Measurements from ENCODE around the gene NRL. TPM values are rescaled to one million over a fixed set of nuclear protein-coding genes. Genes with fewer than 3 reads are reported as not detected.

NRL gene
- total and polyA plus RNA-seq, 2 donors (not counting 1 experiment from before 2014, with no cell fraction given): 0.45 to 0.99 TPM

DNA sequence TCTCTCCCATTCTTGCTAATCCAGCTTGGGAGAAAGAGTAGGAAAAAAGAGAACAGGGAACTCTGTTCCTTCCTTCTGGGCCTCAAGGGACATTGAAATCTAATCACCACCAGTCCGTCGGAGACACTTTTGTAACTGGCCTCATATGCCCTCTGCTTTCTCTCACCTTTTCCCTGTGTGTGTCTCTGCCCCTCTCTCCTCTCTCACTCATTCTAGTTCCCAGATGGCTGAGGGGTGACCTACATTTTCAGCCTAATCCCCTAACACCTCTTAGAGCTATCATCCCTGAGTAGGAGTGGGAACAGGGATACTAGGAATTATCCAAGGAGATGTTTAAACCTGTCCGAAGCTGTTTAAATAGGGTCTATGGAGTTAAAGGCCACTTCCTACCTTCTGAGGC is 29.5 kb downstream of the NRL start:
- DNase-seq (ENCODE audit: low read depth in 2 of 2): no peak
- no peak overlapping the region for H2AFZ ChIP-seq (ENCODE audit: low read length)
- peaks cover 3% of the 10 kb centered on the region for H3K4me1 ChIP-seq (ENCODE audit: control insufficient read depth, extremely low read depth, insufficient read depth, low read length)
- no peak overlapping the region for H3K4me3 ChIP-seq (replicated peaks in 1 of 4; ENCODE audit: control extremely low read depth in 1 of 4, insufficient read depth in 1 of 4, low read depth in 3 of 4, low read length in 4 of 4)
- no peak overlapping the region for H3K4me2 ChIP-seq (ENCODE audit: extremely low read depth, insufficient read depth, low read length)
- no peaks in the 10 kb centered on the region for H3K9me3 ChIP-seq (ENCODE audit: control insufficient read depth, insufficient read depth, low read depth, low read length)
- TF ChIP-seq EZH2 (IDR thresholded peaks at IDR 0.05; ENCODE audit: low read length, missing control alignments): no peak
- TF ChIP-seq, protein P1, sequence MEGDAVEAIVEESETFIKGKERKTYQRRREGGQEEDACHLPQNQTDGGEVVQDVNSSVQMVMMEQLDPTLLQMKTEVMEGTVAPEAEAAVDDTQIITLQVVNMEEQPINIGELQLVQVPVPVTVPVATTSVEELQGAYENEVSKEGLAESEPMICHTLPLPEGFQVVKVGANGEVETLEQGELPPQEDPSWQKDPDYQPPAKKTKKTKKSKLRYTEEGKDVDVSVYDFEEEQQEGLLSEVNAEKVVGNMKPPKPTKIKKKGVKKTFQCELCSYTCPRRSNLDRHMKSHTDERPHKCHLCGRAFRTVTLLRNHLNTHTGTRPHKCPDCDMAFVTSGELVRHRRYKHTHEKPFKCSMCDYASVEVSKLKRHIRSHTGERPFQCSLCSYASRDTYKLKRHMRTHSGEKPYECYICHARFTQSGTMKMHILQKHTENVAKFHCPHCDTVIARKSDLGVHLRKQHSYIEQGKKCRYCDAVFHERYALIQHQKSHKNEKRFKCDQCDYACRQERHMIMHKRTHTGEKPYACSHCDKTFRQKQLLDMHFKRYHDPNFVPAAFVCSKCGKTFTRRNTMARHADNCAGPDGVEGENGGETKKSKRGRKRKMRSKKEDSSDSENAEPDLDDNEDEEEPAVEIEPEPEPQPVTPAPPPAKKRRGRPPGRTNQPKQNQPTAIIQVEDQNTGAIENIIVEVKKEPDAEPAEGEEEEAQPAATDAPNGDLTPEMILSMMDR (conservative IDR thresholded peaks at IDR 0.05 in 1 of 2, IDR thresholded peaks at IDR 0.05 in 1 of 2; ENCODE audit: low read depth in 1 of 2, low read length in 2 of 2): no peak
- no peak overlapping the region for H3K27ac ChIP-seq (ENCODE audit: insufficient read depth, low read length)
- no peaks in the 10 kb centered on the region for H3K36me3 ChIP-seq (ENCODE audit: control insufficient read depth, insufficient read depth, low read length)
- no peak overlapping the region for H3K9ac ChIP-seq (ENCODE audit: insufficient read depth, low read length)
- H4K20me1 ChIP-seq (ENCODE audit: control insufficient read depth, extremely low read depth, insufficient read depth, low read length): no peaks in the 10 kb centered on the region
- no peaks in the 10 kb centered on the region for H3K79me2 ChIP-seq (ENCODE audit: control insufficient read depth, insufficient read depth, low read length)
- H3K27me3 ChIP-seq (ENCODE audit: control insufficient read depth, insufficient read depth, low read length): peaks cover 22% of the 10 kb centered on the region

DNA sequence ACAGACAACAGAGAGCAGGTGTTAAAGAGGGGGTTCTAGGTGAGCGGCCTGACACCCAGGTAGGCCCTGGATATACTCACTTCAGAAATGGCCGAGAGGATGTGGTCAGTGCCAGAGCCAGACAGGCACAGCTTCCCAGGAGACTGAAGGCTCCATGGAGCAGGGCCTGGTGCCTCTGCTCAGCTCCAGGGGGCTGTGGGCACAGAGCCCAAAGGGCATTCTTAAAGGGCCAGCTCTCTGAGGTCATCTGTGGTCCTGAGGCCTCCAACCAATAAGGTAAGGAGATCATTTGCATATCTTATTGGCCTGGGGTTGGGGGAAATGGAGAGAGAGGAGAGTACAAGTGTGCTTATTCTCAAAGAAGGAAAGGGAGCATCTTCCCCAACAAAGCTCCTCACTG is 30.3 kb downstream of the NRL start:
- Histone ChIP-seq H3K27me3 (ENCODE audit: control insufficient read depth, insufficient read depth, low read length) (peaks cover 26% of the 10 kb centered on the region), H3K9me3 (ENCODE audit: control insufficient read depth, insufficient read depth, low read depth, low read length) (no peaks in the 10 kb centered on the region), H3K4me2 (ENCODE audit: extremely low read depth, insufficient read depth, low read length) (no peak overlapping the region), H3K4me1 (ENCODE audit: control insufficient read depth, extremely low read depth, insufficient read depth, low read length) (peaks cover 3% of the 10 kb centered on the region), H2AFZ (ENCODE audit: low read length) (no peak overlapping the region), H3K9ac (ENCODE audit: insufficient read depth, low read length) (no peak overlapping the region), H3K36me3 (ENCODE audit: control insufficient read depth, insufficient read depth, low read length) (no peaks in the 10 kb centered on the region), H3K79me2 (ENCODE audit: control insufficient read depth, insufficient read depth, low read length) (no peaks in the 10 kb centered on the region), H4K20me1 (ENCODE audit: control insufficient read depth, extremely low read depth, insufficient read depth, low read length) (no peaks in the 10 kb centered on the region), H3K27ac (ENCODE audit: insufficient read depth, low read length) (no peak overlapping the region), H3K4me3 (replicated peaks in 1 of 4; ENCODE audit: control extremely low read depth in 1 of 4, insufficient read depth in 1 of 4, low read depth in 3 of 4, low read length in 4 of 4) (no peak overlapping the region)
- no peak for DNase-seq (ENCODE audit: low read depth in 2 of 2)
- TF ChIP-seq EZH2 (IDR thresholded peaks at IDR 0.05; ENCODE audit: low read length, missing control alignments): no peak
- TF ChIP-seq, protein P1 (conservative IDR thresholded peaks at IDR 0.05 in 1 of 2, IDR thresholded peaks at IDR 0.05 in 1 of 2; ENCODE audit: low read depth in 1 of 2, low read length in 2 of 2): no peak

DNA sequence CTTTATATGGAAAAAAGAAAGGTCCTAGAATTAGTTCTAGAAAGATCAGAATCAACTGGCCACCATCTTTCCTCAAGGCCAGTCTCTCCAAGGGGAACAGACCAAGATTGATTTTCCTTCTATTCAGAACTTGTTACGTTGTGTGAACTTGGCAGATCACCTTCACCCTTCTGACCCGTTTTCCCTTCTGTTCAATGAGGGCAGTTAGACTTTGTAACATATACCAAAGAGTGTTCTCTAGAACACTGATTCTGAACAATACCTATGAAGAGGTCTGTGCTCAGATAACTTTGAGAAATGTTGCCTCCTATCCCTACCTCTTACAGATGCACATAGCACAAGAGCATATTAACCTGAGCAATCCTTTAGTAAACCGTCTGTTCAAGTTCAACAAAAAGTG is 31.3 kb downstream of the NRL start:
- H3K4me3 ChIP-seq (replicated peaks in 1 of 4; ENCODE audit: control extremely low read depth in 1 of 4, insufficient read depth in 1 of 4, low read depth in 3 of 4, low read length in 4 of 4): no peak overlapping the region
- no peak for DNase-seq (ENCODE audit: low read depth in 2 of 2)
- no peaks in the 10 kb centered on the region for H3K36me3 ChIP-seq (ENCODE audit: control insufficient read depth, insufficient read depth, low read length)
- H4K20me1 ChIP-seq (ENCODE audit: control insufficient read depth, extremely low read depth, insufficient read depth, low read length): no peaks in the 10 kb centered on the region
- peaks cover 26% of the 10 kb centered on the region for H3K27me3 ChIP-seq (ENCODE audit: control insufficient read depth, insufficient read depth, low read length)
- no peaks in the 10 kb centered on the region for H3K79me2 ChIP-seq (ENCODE audit: control insufficient read depth, insufficient read depth, low read length)
- no peak overlapping the region for H2AFZ ChIP-seq (ENCODE audit: low read length)
- no peak for TF ChIP-seq EZH2 (IDR thresholded peaks at IDR 0.05; ENCODE audit: low read length, missing control alignments)
- TF ChIP-seq, protein P1 (conservative IDR thresholded peaks at IDR 0.05 in 1 of 2, IDR thresholded peaks at IDR 0.05 in 1 of 2; ENCODE audit: low read depth in 1 of 2, low read length in 2 of 2): no peak
- no peak overlapping the region for H3K27ac ChIP-seq (ENCODE audit: insufficient read depth, low read length)
- H3K9me3 ChIP-seq (ENCODE audit: control insufficient read depth, insufficient read depth, low read depth, low read length): no peaks in the 10 kb centered on the region
- peaks cover 3% of the 10 kb centered on the region for H3K4me1 ChIP-seq (ENCODE audit: control insufficient read depth, extremely low read depth, insufficient read depth, low read length)
- H3K9ac ChIP-seq (ENCODE audit: insufficient read depth, low read length): no peak overlapping the region
- no peak overlapping the region for H3K4me2 ChIP-seq (ENCODE audit: extremely low read depth, insufficient read depth, low read length)

Measured in fibroblast of lung (primary cell).